Ammon's horn (tissue), 1 donor: Measurements from ENCODE around the gene AFG3L2.

ENCODE experiments used
- DNase-seq: peaks from one replicate; pipeline ENCODE4 v3.0.0-alpha.2; 2016; ENCODE audit warnings: low spot score

AFG3L2 gene

DNA sequence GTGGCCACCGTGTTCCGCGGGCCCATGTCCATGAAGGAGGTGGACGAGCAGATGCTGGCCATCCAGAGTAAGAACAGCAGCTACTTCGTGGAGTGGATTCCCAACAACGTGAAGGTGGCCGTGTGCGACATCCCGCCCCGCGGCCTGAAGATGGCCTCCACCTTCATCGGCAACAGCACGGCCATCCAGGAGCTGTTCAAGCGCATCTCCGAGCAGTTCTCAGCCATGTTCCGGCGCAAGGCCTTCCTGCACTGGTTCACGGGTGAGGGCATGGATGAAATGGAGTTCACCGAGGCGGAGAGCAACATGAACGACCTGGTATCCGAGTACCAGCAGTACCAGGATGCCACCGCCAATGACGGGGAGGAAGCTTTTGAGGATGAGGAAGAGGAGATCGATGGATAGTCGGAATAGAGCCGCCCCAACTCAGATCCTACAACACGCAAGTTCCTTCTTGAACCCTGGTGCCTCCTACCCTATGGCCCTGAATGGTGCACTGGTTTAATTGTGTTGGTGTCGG, 51.2 kb downstream of the AFG3L2 start:
- no peak for DNase-seq

DNA sequence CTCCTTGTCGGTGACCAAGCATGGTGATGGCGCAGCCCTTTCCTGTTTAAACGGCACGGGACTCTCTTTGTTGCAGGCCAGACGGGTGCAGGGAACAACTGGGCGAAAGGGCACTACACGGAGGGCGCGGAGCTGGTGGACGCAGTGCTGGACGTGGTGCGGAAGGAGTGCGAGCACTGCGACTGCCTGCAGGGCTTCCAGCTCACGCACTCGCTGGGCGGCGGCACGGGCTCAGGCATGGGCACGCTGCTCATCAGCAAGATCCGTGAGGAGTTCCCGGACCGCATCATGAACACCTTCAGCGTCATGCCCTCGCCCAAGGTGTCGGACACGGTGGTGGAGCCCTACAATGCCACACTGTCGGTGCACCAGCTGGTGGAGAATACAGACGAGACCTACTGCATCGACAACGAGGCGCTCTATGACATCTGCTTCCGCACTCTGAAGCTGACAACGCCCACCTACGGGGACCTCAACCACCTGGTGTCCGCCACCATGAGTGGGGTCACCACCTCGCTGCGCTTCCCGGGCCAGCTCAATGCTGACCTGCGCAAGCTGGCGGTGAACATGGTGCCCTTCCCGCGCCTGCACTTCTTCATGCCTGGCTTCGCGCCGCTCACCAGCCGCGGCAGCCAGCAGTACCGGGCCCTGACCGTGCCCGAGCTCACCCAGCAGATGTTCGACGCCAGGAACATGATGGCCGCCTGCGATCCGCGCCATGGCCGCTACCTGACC, 51.9 kb downstream of the AFG3L2 start:
- DNase-seq = no peak

- DNase-seq = no peak
Observed at GRCh38 chr18:12321333-12321732, 55.7 kb downstream of the AFG3L2 start.

GRCh38 chr18:12318857-12319256, 58.2 kb downstream of the AFG3L2 start:
- DNase-seq = no peak

DNA sequence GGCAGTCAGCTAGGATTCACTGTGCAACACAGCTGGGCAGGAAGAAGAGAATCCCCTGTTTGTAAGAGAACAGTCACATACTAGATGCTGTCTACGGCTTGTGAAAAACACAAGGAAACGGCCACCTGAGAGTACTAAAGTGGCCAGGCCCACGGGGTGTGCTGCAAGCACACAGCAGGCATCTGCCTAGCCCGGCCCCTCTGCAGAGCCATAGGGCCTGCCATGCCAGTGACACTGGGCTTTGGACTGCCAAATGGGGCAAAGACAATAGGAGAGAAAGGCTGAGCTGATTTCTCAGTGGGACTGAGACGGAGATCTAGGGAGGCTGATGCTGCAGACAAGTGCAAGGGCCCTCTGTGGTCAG, 58.7 kb downstream of the AFG3L2 start:
- no peak for DNase-seq

DNA sequence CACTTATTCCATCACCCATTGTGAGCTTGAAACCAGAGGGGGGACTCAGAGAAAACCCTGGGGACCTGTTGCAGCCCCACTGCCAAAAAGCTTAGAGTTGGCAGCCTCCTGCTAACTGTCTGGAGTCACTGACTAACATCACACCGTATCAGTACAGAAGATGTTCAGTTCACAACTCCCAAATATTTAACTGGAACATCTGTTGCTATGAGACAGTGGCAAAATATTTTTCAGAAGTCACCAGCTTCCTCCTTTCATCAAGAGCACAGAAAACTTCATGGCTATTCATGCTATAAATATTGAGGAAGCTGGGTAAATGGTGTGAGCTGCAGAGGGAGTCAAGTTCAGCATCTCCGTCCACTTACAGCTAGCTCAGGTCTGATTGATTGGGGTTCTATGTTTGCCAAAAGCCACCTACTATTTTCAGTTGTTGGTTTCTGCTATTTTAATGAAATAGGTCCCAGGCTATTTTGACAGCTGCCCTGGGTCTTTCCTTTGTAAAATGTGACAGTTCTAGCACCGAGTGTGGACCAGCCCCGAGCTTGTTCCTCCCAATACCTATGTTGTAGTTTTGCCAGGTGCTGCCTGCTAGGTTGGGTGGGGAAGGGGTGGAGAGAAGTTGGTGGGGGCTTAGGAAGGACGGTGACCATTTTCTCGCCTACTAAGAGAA, 59.2 kb downstream of the AFG3L2 start:
- no peak for DNase-seq

DNA sequence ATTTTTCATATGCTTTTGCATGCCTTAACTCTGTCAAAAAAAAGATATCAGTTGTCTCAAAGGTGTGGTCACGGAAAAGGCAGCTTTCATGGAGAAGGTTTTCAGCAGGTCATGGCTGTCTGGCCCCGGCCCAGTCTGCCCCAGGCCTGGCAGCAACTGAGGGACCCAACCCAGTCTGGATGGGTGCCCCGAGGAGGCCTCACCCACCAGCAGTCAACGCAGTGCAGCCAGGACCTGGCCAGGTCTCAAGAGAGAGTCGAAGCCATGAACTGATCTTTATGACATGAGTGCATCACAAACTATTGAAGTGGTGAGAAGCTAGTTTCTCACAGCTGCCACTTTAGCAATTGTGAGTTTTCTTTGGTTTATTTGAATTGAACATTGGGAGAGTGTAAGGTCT, 61.1 kb downstream of the AFG3L2 start:
- DNase-seq = no peak

GRCh38 chr18:12315490-12315889, 61.5 kb downstream of the AFG3L2 start:
- no peak for DNase-seq

DNA sequence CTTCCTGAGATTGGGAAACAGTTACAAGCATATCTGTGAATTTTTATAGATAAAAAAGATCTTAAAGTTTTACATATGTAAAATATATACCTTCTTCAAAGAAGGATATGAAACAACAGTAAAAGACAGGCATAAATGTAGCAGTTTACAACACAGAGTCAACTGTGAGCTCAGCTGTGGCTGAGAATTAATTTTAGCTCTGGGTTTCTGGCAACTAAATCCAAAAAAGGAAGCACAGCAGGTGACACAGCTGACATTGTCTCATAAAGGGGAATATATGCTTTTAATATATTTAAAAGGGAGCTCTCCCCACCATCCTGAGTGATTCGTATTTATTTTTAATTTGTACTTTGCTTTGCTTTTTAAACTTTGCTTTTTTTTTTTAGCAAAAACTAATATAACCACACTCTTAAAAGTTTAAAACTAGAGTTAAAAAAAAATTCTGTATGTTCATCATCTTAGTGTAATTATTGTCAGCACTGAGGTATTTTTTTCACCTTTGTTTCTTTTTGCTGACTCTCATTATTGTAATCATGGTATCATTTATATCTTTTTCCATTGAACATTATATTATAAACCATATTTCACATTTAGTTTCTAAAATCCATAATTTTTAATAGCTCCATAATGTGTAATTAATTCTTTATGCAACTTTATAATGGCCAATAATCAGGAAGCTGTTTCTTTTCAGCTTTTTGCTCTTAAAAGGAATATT, 62.3 kb downstream of the AFG3L2 start:
- no peak for DNase-seq

DNA sequence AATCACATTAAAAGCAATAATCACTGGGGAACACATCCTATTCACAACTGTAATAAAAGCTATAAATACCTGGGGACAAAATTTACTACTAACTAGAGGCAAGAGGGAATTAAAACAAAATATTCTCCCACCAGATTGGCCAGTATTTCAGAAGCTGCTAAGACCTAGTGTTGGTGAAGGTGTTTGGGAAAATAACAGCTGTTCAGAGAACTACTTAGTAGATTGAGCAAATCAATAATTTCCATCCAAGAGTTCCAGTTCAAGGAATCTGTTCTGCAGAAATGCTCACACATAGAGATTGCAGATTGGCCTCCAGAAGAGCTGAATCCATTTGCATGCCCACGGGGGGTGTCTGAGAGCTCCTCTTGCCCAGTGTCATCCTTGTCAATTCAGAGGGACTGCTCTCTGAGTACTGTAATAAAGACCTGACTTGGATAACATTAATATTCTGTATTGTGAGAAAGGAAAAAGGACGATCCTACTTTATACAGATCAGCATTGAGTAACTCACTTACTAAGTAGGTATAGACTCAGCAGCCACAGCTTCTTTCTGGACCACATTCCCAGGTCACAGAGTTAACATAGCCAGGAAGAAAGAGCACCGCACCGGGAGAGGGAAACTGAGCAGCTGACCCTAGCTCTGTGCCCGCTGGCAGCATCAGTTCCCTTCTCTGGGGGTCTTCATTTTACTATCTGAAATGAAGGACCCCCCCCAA, 63.3 kb downstream of the AFG3L2 start:
- no peak for DNase-seq

DNA sequence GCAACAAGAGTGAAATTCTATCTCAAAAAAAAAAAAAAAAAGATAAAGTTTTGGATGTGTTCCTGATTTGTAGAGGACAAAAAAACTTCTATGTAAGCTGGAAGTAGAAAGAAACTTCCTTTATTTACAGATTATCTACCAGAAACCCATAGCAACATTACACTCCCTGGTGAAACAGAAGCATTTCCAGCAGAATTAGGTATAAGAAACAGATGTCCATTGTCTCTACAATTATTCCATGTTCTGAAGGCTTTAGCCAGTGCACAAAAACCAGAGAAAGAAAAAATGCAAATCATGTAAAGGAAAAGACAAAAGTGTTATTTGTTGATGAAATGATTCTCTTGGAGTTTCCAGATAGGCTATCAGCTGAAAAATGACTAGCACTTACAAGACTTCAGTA, 64.1 kb downstream of the AFG3L2 start:
- DNase-seq = no peak

DNA sequence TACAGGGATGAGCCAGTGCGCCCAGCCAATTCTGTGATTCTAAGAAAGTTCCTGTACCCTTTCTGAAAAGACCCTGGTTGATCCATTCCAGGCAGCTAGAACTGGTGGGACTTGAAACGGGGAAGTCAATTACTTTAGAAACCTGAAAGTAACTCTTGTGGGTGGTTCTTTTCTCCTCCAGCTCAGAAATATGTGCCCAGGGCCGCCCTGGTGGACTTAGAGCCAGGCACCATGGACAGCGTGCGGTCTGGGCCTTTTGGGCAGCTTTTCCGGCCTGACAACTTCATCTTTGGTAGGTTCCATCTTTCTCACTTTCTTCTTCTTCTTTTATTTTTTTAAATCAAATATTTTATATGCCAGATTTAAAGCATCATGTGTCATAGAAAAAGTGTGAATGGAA, 66.3 kb downstream of the AFG3L2 start:
- DNase-seq = no peak

- no peak for DNase-seq
Observed at GRCh38 chr18:12309683-12310198, 67.3 kb downstream of the AFG3L2 start.

GRCh38 chr18:12308386-12309100, 68.5 kb downstream of the AFG3L2 start:
- DNase-seq = no peak

DNA sequence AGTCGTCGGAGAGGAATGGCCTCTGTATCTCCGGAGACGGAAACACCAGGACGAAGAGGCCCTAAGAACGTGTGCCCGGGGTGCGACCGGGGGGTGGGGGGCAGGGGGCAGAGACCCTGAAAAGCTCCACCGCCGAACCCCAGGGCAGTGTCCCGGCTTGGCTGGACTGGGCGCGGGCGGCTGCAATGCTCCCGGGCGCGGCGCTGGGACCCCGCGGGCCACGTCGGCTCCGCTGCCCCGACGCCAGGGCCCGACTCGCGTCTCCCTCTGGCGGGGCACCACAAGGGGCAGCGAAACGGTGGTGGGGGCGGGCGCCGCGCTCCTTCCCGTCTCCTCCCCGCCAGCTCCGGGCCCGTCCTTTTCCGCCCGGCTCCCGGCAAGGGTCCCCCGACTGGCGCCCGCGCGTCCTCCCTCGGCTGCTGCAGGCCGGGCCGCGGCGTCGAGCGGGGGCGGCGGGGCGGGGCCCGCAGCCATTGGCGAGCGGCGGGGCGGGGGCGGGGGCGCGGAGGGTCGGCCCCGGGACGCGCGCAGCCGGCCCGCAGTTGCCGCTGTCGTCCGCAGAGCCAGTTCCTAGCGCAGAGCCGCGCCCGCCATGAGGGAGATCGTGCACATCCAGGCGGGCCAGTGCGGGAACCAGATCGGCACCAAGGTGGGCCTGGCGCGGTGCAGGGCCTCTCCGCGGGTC, 69.2 kb downstream of the AFG3L2 start, which contains the start of gene TUBB6:
Gene TUBB6 (plus strand): TSS at position 541 of the 685 bp plus-strand sequence. CDS start 52 bp downstream, at position 593.
- no peak for DNase-seq

- no peak for DNase-seq
Observed at GRCh38 chr18:12306752-12307700, 70.0 kb downstream of the AFG3L2 start.

DNA sequence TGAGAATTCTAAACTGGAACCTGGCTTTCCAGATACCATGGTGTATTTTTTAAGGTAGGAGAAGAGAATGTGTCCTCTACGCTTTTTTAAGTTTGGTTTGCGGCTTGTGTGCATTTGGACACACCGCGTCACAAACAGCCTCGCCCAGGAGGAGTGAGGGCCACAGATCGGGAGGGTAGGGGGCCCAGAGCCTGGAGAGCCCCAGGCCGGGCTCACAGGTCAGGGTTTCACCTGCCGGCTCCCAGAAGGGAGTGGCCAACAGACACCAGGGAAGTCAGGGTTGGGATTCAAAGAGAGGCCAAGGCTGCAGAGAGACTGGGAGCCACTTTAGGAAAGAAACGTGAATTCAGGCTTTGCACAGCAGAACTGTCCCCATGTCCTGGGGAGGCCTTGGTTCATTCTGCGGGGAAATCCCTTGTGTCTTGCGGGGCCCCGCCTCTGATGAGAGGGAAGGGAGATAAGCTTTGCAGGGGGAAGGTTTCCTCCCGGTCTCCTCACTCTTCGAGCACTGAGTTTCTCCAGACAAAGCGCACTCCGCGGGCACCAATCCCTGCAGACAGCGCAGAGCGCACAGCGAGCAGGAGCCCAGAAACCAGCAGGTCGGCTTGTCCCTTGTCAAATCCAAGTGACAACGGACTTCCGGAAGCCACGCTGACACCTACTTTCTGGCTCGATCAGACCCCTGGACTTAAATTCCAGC, 70.9 kb downstream of the AFG3L2 start:
- no peak for DNase-seq

DNA sequence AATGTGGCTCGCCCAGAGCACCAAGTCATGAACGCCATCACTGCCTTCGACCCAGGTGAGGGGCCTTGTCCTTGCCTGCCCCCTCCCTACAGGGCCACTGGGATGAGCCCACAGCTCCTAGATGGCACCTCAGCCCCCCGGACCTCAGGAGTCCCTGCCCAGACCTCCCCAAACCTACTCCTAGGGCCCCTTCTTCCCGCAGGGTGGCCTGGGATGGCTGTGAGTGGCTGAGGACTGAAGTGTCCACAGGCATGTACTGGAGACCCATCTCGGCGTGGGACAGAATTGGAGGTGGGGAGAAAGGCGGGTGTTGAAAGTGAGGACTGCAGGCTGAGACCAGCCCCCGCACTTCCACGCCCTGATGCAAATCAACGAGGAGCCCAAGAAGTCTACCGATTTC, 71.8 kb downstream of the AFG3L2 start:
- no peak for DNase-seq
